ENCODE results near the gene LIF. TPM values are rescaled to one million over a fixed set of nuclear protein-coding genes. Genes with fewer than 3 reads are reported as not detected.

Gene LIF
- 1 to 10 TPM; 4.0 to 5.2 (median 4.4) TPM for total RNA-seq

- WGBS, 2 donors (ENCODE audit: low coverage in 1 of 2), result 2% methylated on average over 57 of the region's 64 CpGs; no CpG with 5 or more reads in 1 of the 2 donors
- H3K9me3 ChIP-seq, result no peaks in the 10 kb centered on the region
- intact Hi-C loops (cut with DNase I; ENCODE audit: low total_unique reads) (no loop called here), in situ Hi-C loops (cut with MboI; ENCODE audit: low pct_ligation_motif_present in 1 of 4, low pct_unique_long_range_greater_than_20kb in 1 of 4, low sequenced_read_pairs in 3 of 4) (no loop called here)
- H3K27me3 ChIP-seq, result peaks cover 16% of the 10 kb centered on the region
- H3K4me1 ChIP-seq, result peaks cover 5 to 38% (median 36%) of the 10 kb centered on the region in 4 donors
- H3K36me3 ChIP-seq, result no peaks in the 10 kb centered on the region
- H3K27ac ChIP-seq, result peak within 1 kb of the TSS; percentile 75 to 86 (median 84)
- DNase-seq, result peak; percentile 52
- TF ChIP-seq POLR2A (IDR thresholded peaks at IDR 0.05) (peak; percentile 53), POLR2AphosphoS5 (IDR thresholded peaks at IDR 0.05) (peak in 1 of 3 donors; percentile 15), EP300 (IDR thresholded peaks at IDR 0.05; ENCODE audit: low read depth) (no peak)
- TF ChIP-seq, protein P1, sequence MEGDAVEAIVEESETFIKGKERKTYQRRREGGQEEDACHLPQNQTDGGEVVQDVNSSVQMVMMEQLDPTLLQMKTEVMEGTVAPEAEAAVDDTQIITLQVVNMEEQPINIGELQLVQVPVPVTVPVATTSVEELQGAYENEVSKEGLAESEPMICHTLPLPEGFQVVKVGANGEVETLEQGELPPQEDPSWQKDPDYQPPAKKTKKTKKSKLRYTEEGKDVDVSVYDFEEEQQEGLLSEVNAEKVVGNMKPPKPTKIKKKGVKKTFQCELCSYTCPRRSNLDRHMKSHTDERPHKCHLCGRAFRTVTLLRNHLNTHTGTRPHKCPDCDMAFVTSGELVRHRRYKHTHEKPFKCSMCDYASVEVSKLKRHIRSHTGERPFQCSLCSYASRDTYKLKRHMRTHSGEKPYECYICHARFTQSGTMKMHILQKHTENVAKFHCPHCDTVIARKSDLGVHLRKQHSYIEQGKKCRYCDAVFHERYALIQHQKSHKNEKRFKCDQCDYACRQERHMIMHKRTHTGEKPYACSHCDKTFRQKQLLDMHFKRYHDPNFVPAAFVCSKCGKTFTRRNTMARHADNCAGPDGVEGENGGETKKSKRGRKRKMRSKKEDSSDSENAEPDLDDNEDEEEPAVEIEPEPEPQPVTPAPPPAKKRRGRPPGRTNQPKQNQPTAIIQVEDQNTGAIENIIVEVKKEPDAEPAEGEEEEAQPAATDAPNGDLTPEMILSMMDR (IDR thresholded peaks at IDR 0.05), result peak in 1 of 5 experiments; percentile 6
- peak within 1 kb of the TSS; percentile 27 to 62 (median 48) for H3K4me3 ChIP-seq
Measured at GRCh38 chr22:30245985-30246813, at the start of gene LIF. Gene LIF (minus strand): TSS chr22:30246759. CDS start chr22:30246695, 64 bp downstream.

GRCh38 chr22:30296324-30296723 is 49.8 kb upstream of the LIF start:
- DNase-seq, result no peak
- no peaks in the 10 kb centered on the region for H3K27me3 ChIP-seq
- intact Hi-C loops (cut with DNase I; ENCODE audit: low total_unique reads), result no loop called here
- in situ Hi-C loops (cut with MboI; ENCODE audit: low pct_ligation_motif_present in 1 of 4, low pct_unique_long_range_greater_than_20kb in 1 of 4, low sequenced_read_pairs in 3 of 4), result loop anchor here in 1 of 4 donors (25.0 kb wide), 1 partner anchor 91 kb away; the partner anchor contains the start of genes RNF215 and SEC14L2
- H3K27ac ChIP-seq, result no peak overlapping the region
- peaks cover 3 to 27% (median 18%) of the 10 kb centered on the region in 4 donors for H3K4me1 ChIP-seq
- no peak for TF ChIP-seq POLR2AphosphoS5 (IDR thresholded peaks at IDR 0.05)
- no peak for TF ChIP-seq EP300 (IDR thresholded peaks at IDR 0.05; ENCODE audit: low read depth)
- no peak for TF ChIP-seq POLR2A (IDR thresholded peaks at IDR 0.05)
- TF ChIP-seq, protein P1 (IDR thresholded peaks at IDR 0.05), result no peak
- H3K4me3 ChIP-seq, result no peak overlapping the region
- WGBS, 2 donors (ENCODE audit: low coverage in 1 of 2), result 86 to 91% methylated on average over 4 of the region's 4 CpGs
- H3K36me3 ChIP-seq, result peaks cover 0 to 40% (median 23%) of the 10 kb centered on the region in 4 donors
- no peaks in the 10 kb centered on the region for H3K9me3 ChIP-seq

DNA sequence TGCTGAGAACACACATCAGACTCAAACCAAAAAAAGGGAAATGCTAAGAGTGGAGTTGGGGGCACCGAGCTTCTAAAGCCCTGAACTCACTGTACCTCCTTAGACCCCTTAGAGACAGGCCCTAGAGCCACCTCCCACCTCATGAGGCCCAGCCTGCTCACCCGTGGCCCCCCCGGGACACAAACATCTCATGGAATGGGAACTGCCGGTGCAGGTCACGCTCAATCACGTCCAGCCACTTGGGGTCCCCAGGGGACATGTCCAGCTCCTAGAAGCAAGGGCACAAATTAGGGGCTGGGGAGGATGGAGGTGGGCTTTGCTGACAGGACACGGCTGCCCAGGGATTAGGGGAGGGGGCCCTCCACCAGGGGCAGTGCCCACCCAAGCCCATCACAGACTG is 49.0 kb upstream of the LIF start:
- DNase-seq, result no peak
- Histone ChIP-seq H3K4me3 (no peak overlapping the region), H3K27me3 (no peaks in the 10 kb centered on the region), H3K27ac (no peak overlapping the region), H3K4me1 (peaks cover 10 to 32% (median 24%) of the 10 kb centered on the region in 4 donors), H3K9me3 (no peaks in the 10 kb centered on the region), H3K36me3 (peaks cover 0 to 40% (median 23%) of the 10 kb centered on the region in 4 donors)
- TF ChIP-seq EP300 (IDR thresholded peaks at IDR 0.05; ENCODE audit: low read depth), result no peak
- TF ChIP-seq POLR2A (IDR thresholded peaks at IDR 0.05), result no peak
- TF ChIP-seq, protein P1 (IDR thresholded peaks at IDR 0.05), result no peak
- no peak for TF ChIP-seq POLR2AphosphoS5 (IDR thresholded peaks at IDR 0.05)
- 75% methylated on average over 7 of the region's 7 CpGs; no CpG with 5 or more reads in 1 of the 2 donors for WGBS, 2 donors (ENCODE audit: low coverage in 1 of 2)
- intact Hi-C loops (cut with DNase I; ENCODE audit: low total_unique reads), result no loop called here
- in situ Hi-C loops (cut with MboI; ENCODE audit: low pct_ligation_motif_present in 1 of 4, low pct_unique_long_range_greater_than_20kb in 1 of 4, low sequenced_read_pairs in 3 of 4), result loop anchor here in 1 of 4 donors (25.0 kb wide), 1 partner anchor 92 kb away; the partner anchor contains the start of genes RNF215 and SEC14L2

DNA sequence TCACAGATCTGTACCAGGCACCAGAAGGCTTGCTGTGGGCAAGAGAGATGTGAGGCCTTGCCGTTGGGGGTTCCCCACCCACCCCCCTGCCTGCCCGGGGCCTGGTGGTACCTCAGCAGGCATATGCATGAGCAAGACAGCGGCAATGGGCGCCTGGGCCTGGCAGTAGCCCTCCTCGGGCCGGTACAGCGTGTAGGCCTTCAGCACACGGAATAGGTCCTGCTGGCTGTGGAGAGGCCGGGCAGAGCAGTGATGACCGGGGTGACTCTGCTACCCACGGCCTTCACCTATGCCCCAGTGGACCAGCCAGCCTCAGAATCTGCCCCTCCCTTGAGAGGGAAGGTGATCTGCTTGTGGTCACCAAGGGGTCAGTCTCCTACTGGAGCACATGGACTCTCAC is 48.3 kb upstream of the LIF start:
- 92% methylated on average over 11 of the region's 11 CpGs; no CpG with 5 or more reads in 1 of the 2 donors for WGBS, 2 donors (ENCODE audit: low coverage in 1 of 2)
- intact Hi-C loops (cut with DNase I; ENCODE audit: low total_unique reads) (no loop called here), in situ Hi-C loops (cut with MboI; ENCODE audit: low pct_ligation_motif_present in 1 of 4, low pct_unique_long_range_greater_than_20kb in 1 of 4, low sequenced_read_pairs in 3 of 4) (loop anchor here in 1 of 4 donors (25.0 kb wide), 1 partner anchor 92 kb away; the partner anchor contains the start of genes RNF215 and SEC14L2)
- Histone ChIP-seq H3K4me3 (no peak overlapping the region), H3K9me3 (no peaks in the 10 kb centered on the region), H3K4me1 (peaks cover 17 to 39% (median 32%) of the 10 kb centered on the region in 4 donors), H3K27me3 (no peaks in the 10 kb centered on the region), H3K27ac (no peak overlapping the region), H3K36me3 (peaks cover 0 to 40% (median 23%) of the 10 kb centered on the region in 4 donors)
- TF ChIP-seq POLR2A (IDR thresholded peaks at IDR 0.05), result no peak
- TF ChIP-seq, protein P1 (IDR thresholded peaks at IDR 0.05), result no peak
- no peak for DNase-seq
